ENCODE data around the gene ZP3.
"Not testable (repeated sequence)": the region's sequence is repeated elsewhere in the genome, so short reads cannot be mapped to it uniquely, and the experiment has no call there.

Gene ZP3

DNA sequence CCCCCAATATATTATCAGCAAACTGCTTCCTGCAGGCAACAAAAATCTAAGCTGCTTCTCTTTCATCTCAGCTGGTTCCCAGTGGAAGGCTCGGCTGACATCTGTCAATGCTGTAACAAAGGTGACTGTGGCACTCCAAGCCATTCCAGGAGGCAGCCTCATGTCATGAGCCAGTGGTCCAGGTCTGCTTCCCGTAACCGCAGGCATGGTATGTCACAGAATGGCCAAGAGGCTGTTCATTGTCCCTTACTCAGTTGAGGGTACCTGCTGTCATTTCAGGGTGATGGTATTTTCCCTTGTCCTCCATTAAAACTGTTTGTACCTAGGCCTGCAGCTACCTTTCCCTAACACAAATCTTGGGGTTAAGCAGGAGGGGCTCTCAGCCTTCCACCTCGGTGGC, 15.7 kb downstream of the ZP3 start:
- not testable (repeated sequence) for H3K4me3 ChIP-seq (ENCODE audit: low read length); DNase-seq (ENCODE audit: low read depth, low spot score); H3K9me3 ChIP-seq (ENCODE audit: control insufficient read depth, insufficient read depth, low read length); H3K36me3 ChIP-seq (ENCODE audit: control insufficient read depth, insufficient read depth, low read length); H3K27ac ChIP-seq (ENCODE audit: low read length); H3K4me1 ChIP-seq (ENCODE audit: control insufficient read depth, insufficient read depth, low read length); H3K27me3 ChIP-seq (ENCODE audit: control insufficient read depth, insufficient read depth, low read length)
- no CpG with 5 or more reads among the region's 4 CpGs for WGBS (ENCODE audit: insufficient coverage, insufficient read length)

GRCh38 chr7:76441792-76442191, 17.0 kb downstream of the ZP3 start:
- no CpG with 5 or more reads among the region's 10 CpGs for WGBS (ENCODE audit: insufficient coverage, insufficient read length)
- not testable (repeated sequence) for H3K36me3 ChIP-seq (ENCODE audit: control insufficient read depth, insufficient read depth, low read length); H3K27me3 ChIP-seq (ENCODE audit: control insufficient read depth, insufficient read depth, low read length); H3K9me3 ChIP-seq (ENCODE audit: control insufficient read depth, insufficient read depth, low read length); H3K27ac ChIP-seq (ENCODE audit: low read length); H3K4me3 ChIP-seq (ENCODE audit: low read length); DNase-seq (ENCODE audit: low read depth, low spot score); H3K4me1 ChIP-seq (ENCODE audit: control insufficient read depth, insufficient read depth, low read length)

DNA sequence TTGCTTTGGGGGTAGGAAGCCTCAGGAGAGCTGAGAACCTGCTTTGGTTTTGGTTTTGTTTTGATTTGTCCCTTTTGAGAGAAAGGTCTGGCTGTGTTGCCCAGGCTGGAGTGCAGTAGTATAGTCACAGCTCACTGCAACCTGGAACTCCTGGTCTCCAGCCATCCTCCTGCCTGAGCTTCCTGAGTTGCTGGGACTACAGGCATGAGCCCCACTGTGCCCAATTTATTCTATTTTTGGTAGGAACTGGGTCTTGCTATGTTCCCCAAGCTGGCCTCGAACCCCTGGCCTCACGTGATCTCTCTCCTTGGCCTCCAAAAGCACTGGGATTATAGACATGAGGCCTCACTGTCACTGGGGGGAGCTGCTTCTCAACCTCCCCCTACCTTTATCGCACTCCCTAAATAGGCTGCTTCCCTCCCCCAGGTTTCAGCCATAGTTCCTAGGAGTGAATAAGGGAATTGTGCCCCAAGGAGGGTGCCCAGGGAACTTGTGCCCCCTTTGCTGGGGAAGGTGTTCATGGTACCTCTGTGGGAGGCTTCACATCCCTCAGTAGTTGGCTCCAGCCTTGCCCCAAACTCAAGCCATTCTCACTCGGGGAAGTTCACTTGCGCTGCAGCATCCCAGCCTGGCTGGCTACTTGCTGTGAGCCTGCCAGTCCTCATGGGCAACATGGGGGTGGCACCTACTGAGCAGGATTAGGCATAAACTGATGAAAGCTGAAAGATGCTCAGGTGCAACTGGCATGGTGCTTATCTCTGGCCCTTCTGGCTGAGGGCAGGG, 18.1 kb downstream of the ZP3 start:
- H3K4me3 ChIP-seq (ENCODE audit: low read length); H3K36me3 ChIP-seq (ENCODE audit: control insufficient read depth, insufficient read depth, low read length); H3K9me3 ChIP-seq (ENCODE audit: control insufficient read depth, insufficient read depth, low read length); DNase-seq (ENCODE audit: low read depth, low spot score); H3K27ac ChIP-seq (ENCODE audit: low read length); H3K27me3 ChIP-seq (ENCODE audit: control insufficient read depth, insufficient read depth, low read length); H3K4me1 ChIP-seq (ENCODE audit: control insufficient read depth, insufficient read depth, low read length): not testable (repeated sequence)
- WGBS (ENCODE audit: insufficient coverage, insufficient read length) = no CpG with 5 or more reads among the region's 5 CpGs

GRCh38 chr7:76443846-76444245, 19.1 kb downstream of the ZP3 start:
- not testable (repeated sequence) for DNase-seq (ENCODE audit: low read depth, low spot score); H3K36me3 ChIP-seq (ENCODE audit: control insufficient read depth, insufficient read depth, low read length); H3K9me3 ChIP-seq (ENCODE audit: control insufficient read depth, insufficient read depth, low read length); H3K4me3 ChIP-seq (ENCODE audit: low read length); H3K27ac ChIP-seq (ENCODE audit: low read length); H3K27me3 ChIP-seq (ENCODE audit: control insufficient read depth, insufficient read depth, low read length); H3K4me1 ChIP-seq (ENCODE audit: control insufficient read depth, insufficient read depth, low read length)
- no CpG with 5 or more reads among the region's 12 CpGs for WGBS (ENCODE audit: insufficient coverage, insufficient read length)

- WGBS (ENCODE audit: insufficient coverage, insufficient read length) = no CpG with 5 or more reads among the region's 5 CpGs
- not testable (repeated sequence) for H3K4me1 ChIP-seq (ENCODE audit: control insufficient read depth, insufficient read depth, low read length); H3K36me3 ChIP-seq (ENCODE audit: control insufficient read depth, insufficient read depth, low read length); H3K9me3 ChIP-seq (ENCODE audit: control insufficient read depth, insufficient read depth, low read length); H3K27me3 ChIP-seq (ENCODE audit: control insufficient read depth, insufficient read depth, low read length); H3K4me3 ChIP-seq (ENCODE audit: low read length); H3K27ac ChIP-seq (ENCODE audit: low read length); DNase-seq (ENCODE audit: low read depth, low spot score)
Observed at GRCh38 chr7:76445577-76446008, 20.8 kb downstream of the ZP3 start.

DNA sequence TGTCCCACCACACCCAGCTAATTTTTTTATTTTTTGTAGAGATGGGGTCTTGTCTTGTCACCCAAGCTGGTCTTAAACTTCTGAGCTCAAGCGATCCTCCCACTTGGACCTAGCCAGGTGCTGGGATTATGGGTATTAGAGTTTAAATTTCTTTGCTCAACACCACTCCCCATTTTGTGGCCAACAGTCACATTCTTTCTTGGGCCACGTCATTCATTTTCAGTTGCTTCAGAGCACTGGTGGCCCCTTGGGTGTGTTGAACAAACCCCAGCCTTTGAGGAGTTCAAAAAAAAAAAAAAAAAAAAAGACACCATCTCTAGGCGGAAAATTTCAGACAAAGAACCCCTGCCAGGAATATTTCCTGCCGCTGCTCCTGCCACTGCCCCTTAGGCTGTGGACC, 32.3 kb downstream of the ZP3 start:
- H3K4me1 ChIP-seq (ENCODE audit: control insufficient read depth, insufficient read depth, low read length); H3K4me3 ChIP-seq (ENCODE audit: low read length); DNase-seq (ENCODE audit: low read depth, low spot score); H3K27ac ChIP-seq (ENCODE audit: low read length); H3K9me3 ChIP-seq (ENCODE audit: control insufficient read depth, insufficient read depth, low read length); H3K27me3 ChIP-seq (ENCODE audit: control insufficient read depth, insufficient read depth, low read length); H3K36me3 ChIP-seq (ENCODE audit: control insufficient read depth, insufficient read depth, low read length): not testable (repeated sequence)
- no CpG with 5 or more reads among the region's 4 CpGs for WGBS (ENCODE audit: insufficient coverage, insufficient read length)

GRCh38 chr7:76458504-76458903, 33.8 kb downstream of the ZP3 start:
- no CpG with 5 or more reads among the region's 4 CpGs for WGBS (ENCODE audit: insufficient coverage, insufficient read length)
- H3K4me3 ChIP-seq (ENCODE audit: low read length); H3K36me3 ChIP-seq (ENCODE audit: control insufficient read depth, insufficient read depth, low read length); H3K27me3 ChIP-seq (ENCODE audit: control insufficient read depth, insufficient read depth, low read length); H3K9me3 ChIP-seq (ENCODE audit: control insufficient read depth, insufficient read depth, low read length); H3K4me1 ChIP-seq (ENCODE audit: control insufficient read depth, insufficient read depth, low read length); DNase-seq (ENCODE audit: low read depth, low spot score); H3K27ac ChIP-seq (ENCODE audit: low read length): not testable (repeated sequence)

DNA sequence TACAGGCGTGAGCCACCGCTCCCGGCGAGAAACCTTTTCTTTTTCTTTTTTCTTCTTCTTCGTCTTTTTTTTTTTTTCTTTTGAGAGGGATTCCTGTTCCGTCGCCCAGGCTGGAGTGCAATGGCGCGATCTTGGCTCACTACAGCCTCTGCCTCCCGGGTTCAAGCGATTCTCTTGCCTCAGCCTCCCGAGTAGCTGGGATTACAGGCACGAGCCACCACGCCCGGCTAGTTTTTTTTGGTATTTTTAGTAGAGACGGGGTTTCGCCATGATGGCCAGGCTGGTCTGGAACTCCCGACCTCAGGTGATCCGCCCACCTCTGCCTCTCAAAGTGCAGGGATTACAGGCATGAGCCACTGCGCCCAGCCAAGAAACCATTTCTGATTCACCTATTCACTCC, 36.0 kb downstream of the ZP3 start:
- H3K9me3 ChIP-seq (ENCODE audit: control insufficient read depth, insufficient read depth, low read length); H3K27ac ChIP-seq (ENCODE audit: low read length); H3K27me3 ChIP-seq (ENCODE audit: control insufficient read depth, insufficient read depth, low read length); H3K36me3 ChIP-seq (ENCODE audit: control insufficient read depth, insufficient read depth, low read length); H3K4me3 ChIP-seq (ENCODE audit: low read length); H3K4me1 ChIP-seq (ENCODE audit: control insufficient read depth, insufficient read depth, low read length); DNase-seq (ENCODE audit: low read depth, low spot score): not testable (repeated sequence)
- no CpG with 5 or more reads among the region's 20 CpGs for WGBS (ENCODE audit: insufficient coverage, insufficient read length)

DNA sequence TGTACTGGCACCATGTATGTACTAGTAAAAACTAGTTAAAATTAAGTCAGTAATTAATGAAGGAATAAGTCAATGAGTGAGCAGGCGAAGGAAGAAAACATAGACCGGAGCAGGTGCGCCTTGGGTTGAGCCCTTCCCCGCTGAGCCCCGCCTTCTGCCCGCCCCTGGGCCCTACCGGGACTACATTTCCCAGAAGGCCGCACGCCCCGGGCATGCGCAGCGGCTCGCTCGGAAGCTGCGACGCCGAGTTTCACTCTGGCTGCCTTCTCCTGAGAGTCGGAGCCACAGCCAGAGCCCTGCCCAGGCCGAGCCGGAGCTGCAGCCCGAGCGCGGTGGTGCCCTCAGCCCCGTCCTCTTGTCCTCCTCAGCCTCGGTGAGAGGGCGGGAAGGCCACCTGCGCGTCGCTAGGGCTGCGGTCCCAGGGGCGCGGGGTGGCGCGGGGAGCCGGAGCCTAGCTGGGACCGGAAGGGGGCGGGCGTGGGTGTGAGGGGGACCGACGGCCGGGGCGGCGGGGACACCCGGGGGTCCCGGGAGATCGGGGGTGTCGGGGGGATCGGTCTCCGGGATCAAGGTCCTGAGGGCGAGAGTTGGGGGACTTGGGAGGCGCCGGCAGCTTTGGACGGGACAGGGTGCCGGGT, 36.8 kb downstream of the ZP3 start, which contains the start of gene DTX2:
Gene DTX2 (plus strand): TSS at position 246 of the 638 bp plus-strand sequence. CDS start 18,801 bp downstream, outside the sequence.
- not testable (repeated sequence) for H3K27me3 ChIP-seq (ENCODE audit: control insufficient read depth, insufficient read depth, low read length); H3K9me3 ChIP-seq (ENCODE audit: control insufficient read depth, insufficient read depth, low read length); DNase-seq (ENCODE audit: low read depth, low spot score); H3K4me1 ChIP-seq (ENCODE audit: control insufficient read depth, insufficient read depth, low read length); H3K36me3 ChIP-seq (ENCODE audit: control insufficient read depth, insufficient read depth, low read length); H3K27ac ChIP-seq (ENCODE audit: low read length)
- no CpG with 5 or more reads among the region's 54 CpGs for WGBS (ENCODE audit: insufficient coverage, insufficient read length)
- peak within 1 kb of the TSS; percentile 65; the same call in 1 of the 2 replicates for H3K4me3 ChIP-seq (ENCODE audit: low read length)

GRCh38 chr7:76462271-76462882, 37.6 kb downstream of the ZP3 start:
- WGBS (ENCODE audit: insufficient coverage, insufficient read length) = no CpG with 5 or more reads among the region's 17 CpGs
- H3K27me3 ChIP-seq (ENCODE audit: control insufficient read depth, insufficient read depth, low read length); H3K27ac ChIP-seq (ENCODE audit: low read length); H3K36me3 ChIP-seq (ENCODE audit: control insufficient read depth, insufficient read depth, low read length); H3K4me1 ChIP-seq (ENCODE audit: control insufficient read depth, insufficient read depth, low read length); H3K9me3 ChIP-seq (ENCODE audit: control insufficient read depth, insufficient read depth, low read length); H3K4me3 ChIP-seq (ENCODE audit: low read length); DNase-seq (ENCODE audit: low read depth, low spot score): not testable (repeated sequence)
